Ectodermal cell (in vitro differentiated cells): Measurements from ENCODE around the gene SLX9.
A peak's percentile ranks its signal among the peaks of the same experiment; 100 is the strongest.

Experiments used
- H3K27ac ChIP-seq: 2 replicates; pipeline ENCODE4 v1.7.0; 2013; ENCODE audit warnings: mild to moderate bottlenecking, low read depth, low read length; ENCODE audit not compliant: insufficient read depth, poor library complexity, severe bottlenecking
- H3K27me3 ChIP-seq: 2 replicates; pipeline ENCODE4 v1.7.0; 2013; ENCODE audit warnings: mild to moderate bottlenecking, low read length; ENCODE audit not compliant: insufficient read depth, control insufficient read depth, poor library complexity, severe bottlenecking
- H3K36me3 ChIP-seq: one replicate; pipeline ENCODE4 v1.7.0; 2013; ENCODE audit warnings: low read length; ENCODE audit not compliant: control insufficient read depth, insufficient read depth
- H3K4me1 ChIP-seq: one replicate; pipeline ENCODE4 v1.7.0; 2013; ENCODE audit warnings: low read length; ENCODE audit not compliant: control insufficient read depth, insufficient read depth
- H3K4me3 ChIP-seq: 2 replicates; pipeline ENCODE4 v1.7.0; 2013; ENCODE audit warnings: low read depth, low read length, control low read depth; ENCODE audit not compliant: insufficient read depth
- H3K9me3 ChIP-seq: 2 replicates; pipeline ENCODE4 v1.7.0; 2013; ENCODE audit warnings: mild to moderate bottlenecking, low read length, moderate library complexity; ENCODE audit not compliant: control insufficient read depth
- WGBS, 2 experiments: methylation state at CpG; one replicate each; pipeline ENCODE4 v1.1.7; 2013; ENCODE audit warnings: missing lambda C conversion rate in 2 of 2; 5-methylcytosine and 5-hydroxymethylcytosine counted together

SLX9 gene

GRCh38 chr21:44955798-44956175 is 16.0 kb downstream of the SLX9 start:
- Histone ChIP-seq H3K9me3 (no peaks in the 10 kb centered on the region), H3K36me3 (no peaks in the 10 kb centered on the region), H3K4me1 (peaks cover 27% of the 10 kb centered on the region), H3K27me3 (no peaks in the 10 kb centered on the region), H3K27ac (no peak overlapping the region), H3K4me3 (no peak overlapping the region)
- WGBS, 2 experiments = 96 to 97% methylated on average over 16 of the region's 16 CpGs

- no peak overlapping the region for H3K27ac ChIP-seq
- no peak overlapping the region for H3K4me3 ChIP-seq
- 95 to 96% methylated on average over 35 of the region's 35 CpGs for WGBS, 2 experiments
- H3K27me3 ChIP-seq = no peaks in the 10 kb centered on the region
- no peaks in the 10 kb centered on the region for H3K9me3 ChIP-seq
- no peaks in the 10 kb centered on the region for H3K36me3 ChIP-seq
- peaks cover 27% of the 10 kb centered on the region for H3K4me1 ChIP-seq
These were observed 16.7 kb downstream of the SLX9 start for GRCh38 chr21:44956356-44957046.

GRCh38 chr21:44957047-44957831 is 17.4 kb downstream of the SLX9 start:
- Histone ChIP-seq H3K4me1 (peaks cover 27% of the 10 kb centered on the region), H3K36me3 (no peaks in the 10 kb centered on the region), H3K27me3 (no peaks in the 10 kb centered on the region), H3K4me3 (no peak overlapping the region), H3K9me3 (no peaks in the 10 kb centered on the region), H3K27ac (no peak overlapping the region)
- 91 to 93% methylated on average over 22 of the region's 22 CpGs for WGBS, 2 experiments

GRCh38 chr21:44957901-44958451 is 18.1 kb downstream of the SLX9 start:
- Histone ChIP-seq H3K27me3 (no peaks in the 10 kb centered on the region), H3K27ac (peak overlapping the region; percentile 99), H3K4me3 (no peak overlapping the region), H3K36me3 (no peaks in the 10 kb centered on the region), H3K9me3 (no peaks in the 10 kb centered on the region), H3K4me1 (peaks cover 27% of the 10 kb centered on the region)
- WGBS, 2 experiments = 94 to 95% methylated on average over 26 of the region's 26 CpGs

GRCh38 chr21:44958471-44959191 is 18.8 kb downstream of the SLX9 start:
- peak overlapping the region; percentile 99 for H3K27ac ChIP-seq
- no peaks in the 10 kb centered on the region for H3K9me3 ChIP-seq
- 75% methylated on average over 28 of the region's 28 CpGs for WGBS, 2 experiments
- H3K4me3 ChIP-seq = no peak overlapping the region
- H3K36me3 ChIP-seq = no peaks in the 10 kb centered on the region
- no peaks in the 10 kb centered on the region for H3K27me3 ChIP-seq
- H3K4me1 ChIP-seq = peaks cover 27% of the 10 kb centered on the region

GRCh38 chr21:44959376-44960091 is 19.7 kb downstream of the SLX9 start:
- H3K4me3 ChIP-seq = no peak overlapping the region

GRCh38 chr21:44960141-44961092 is 20.6 kb downstream of the SLX9 start:
- H3K4me1 ChIP-seq = peaks cover 27% of the 10 kb centered on the region
- no peaks in the 10 kb centered on the region for H3K36me3 ChIP-seq
- 96% methylated on average over 23 of the region's 23 CpGs for WGBS, 2 experiments
- no peak overlapping the region for H3K4me3 ChIP-seq
- H3K9me3 ChIP-seq = no peaks in the 10 kb centered on the region
- H3K27ac ChIP-seq = no peak overlapping the region
- no peaks in the 10 kb centered on the region for H3K27me3 ChIP-seq

More at GRCh38 chr21:44959376-44960091, 19.7 kb downstream of the SLX9 start:
- Histone ChIP-seq H3K27ac (peak overlapping the region; percentile 99), H3K27me3 (no peaks in the 10 kb centered on the region), H3K4me1 (peaks cover 27% of the 10 kb centered on the region), H3K9me3 (no peaks in the 10 kb centered on the region), H3K36me3 (no peaks in the 10 kb centered on the region)
- 93% methylated on average over 26 of the region's 26 CpGs for WGBS, 2 experiments

- H3K27ac ChIP-seq = no peak overlapping the region
- H3K27me3 ChIP-seq = no peaks in the 10 kb centered on the region
- H3K9me3 ChIP-seq = no peaks in the 10 kb centered on the region
- peaks cover 6% of the 10 kb centered on the region for H3K36me3 ChIP-seq
- 94 to 96% methylated on average over 9 of the region's 9 CpGs for WGBS, 2 experiments
- H3K4me1 ChIP-seq = peaks cover 26% of the 10 kb centered on the region
- H3K4me3 ChIP-seq = no peak overlapping the region
These were observed 22.7 kb downstream of the SLX9 start for GRCh38 chr21:44962403-44962966.

- Histone ChIP-seq H3K27me3 (no peaks in the 10 kb centered on the region), H3K27ac (no peak overlapping the region), H3K4me3 (no peak overlapping the region), H3K36me3 (peaks cover 10% of the 10 kb centered on the region), H3K4me1 (peaks cover 9% of the 10 kb centered on the region), H3K9me3 (no peaks in the 10 kb centered on the region)
- WGBS, 2 experiments = 95 to 97% methylated on average over 12 of the region's 12 CpGs
These were observed 24.6 kb downstream of the SLX9 start for GRCh38 chr21:44964381-44964780.
